ENCODE data around the gene NUCKS1.
A peak's percentile ranks its signal among the peaks of the same experiment; 100 is the strongest.

The NUCKS1 gene

DNA sequence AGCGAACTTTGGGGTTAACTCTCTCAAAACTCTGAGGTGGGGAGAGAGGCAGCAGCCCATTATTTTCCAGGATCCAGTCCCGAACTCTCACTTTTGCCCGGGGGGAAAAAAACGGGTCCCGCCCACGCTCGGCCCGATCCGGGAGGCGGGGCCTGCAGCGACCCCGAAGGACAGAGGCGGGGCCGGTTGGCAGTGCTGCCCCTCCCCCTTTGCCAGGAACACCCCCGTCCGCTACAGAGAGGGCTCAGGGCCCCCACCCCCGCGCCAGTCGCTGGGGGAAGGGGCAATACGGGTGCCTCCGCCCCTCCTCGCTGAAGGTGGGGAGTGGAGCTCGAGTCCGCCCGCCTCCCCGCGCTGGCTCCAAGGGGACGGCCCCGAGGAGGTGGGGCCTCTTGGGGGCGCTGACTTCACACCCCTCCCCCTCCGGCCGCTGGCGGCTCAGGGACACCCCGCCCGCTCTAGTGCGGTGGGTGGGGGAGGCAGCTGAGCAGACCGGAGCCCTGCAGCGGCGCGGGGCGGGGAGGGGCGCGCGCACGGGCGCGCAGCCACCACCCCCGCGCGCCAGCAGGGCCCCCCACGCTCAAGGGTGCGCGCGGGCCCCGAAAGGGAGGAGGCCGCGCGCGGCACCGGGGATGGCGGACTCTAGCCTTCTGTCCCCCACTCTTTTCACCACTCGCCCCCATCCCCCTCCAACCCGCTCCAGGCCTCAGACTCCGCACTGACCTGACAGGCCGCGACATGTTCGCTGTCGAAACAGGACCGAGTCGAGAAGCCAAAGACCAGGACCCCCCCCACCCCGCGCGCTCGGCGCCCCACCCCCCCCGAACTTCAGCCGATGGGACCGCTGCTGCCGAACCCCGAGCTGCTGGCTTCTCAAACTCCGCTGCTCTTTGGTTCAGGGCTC lies 496 bp downstream of the NUCKS1 start:
- peak overlapping the region; percentile 80 for H3K4me3 ChIP-seq (ENCODE audit: control insufficient read depth, low read depth, low read length)
- peak; percentile 74 for DNase-seq (ENCODE audit: low read depth)
- no peak for TF ChIP-seq CTCF (IDR thresholded peaks at IDR 0.05; ENCODE audit: control insufficient read depth, insufficient read depth, low read depth, low read length, missing control alignments)

GRCh38 chr1:205748403-205749233 lies 1.4 kb downstream of the NUCKS1 start:
- peak; percentile 38 for DNase-seq (ENCODE audit: low read depth)
- peak overlapping the region; percentile 80 for H3K4me3 ChIP-seq (ENCODE audit: control insufficient read depth, low read depth, low read length)

GRCh38 chr1:205746757-205747412 lies 3.1 kb downstream of the NUCKS1 start:
- DNase-seq (ENCODE audit: low read depth), result no peak
- H3K4me3 ChIP-seq (ENCODE audit: control insufficient read depth, low read depth, low read length), result no peak overlapping the region; the same call in 1 of the 2 replicates
- no peak for TF ChIP-seq CTCF (IDR thresholded peaks at IDR 0.05; ENCODE audit: control insufficient read depth, insufficient read depth, low read depth, low read length, missing control alignments)

More at GRCh38 chr1:205748403-205749233, 1.4 kb downstream of the NUCKS1 start:
- TF ChIP-seq CTCF (IDR thresholded peaks at IDR 0.05; ENCODE audit: control insufficient read depth, insufficient read depth, low read depth, low read length, missing control alignments), result no peak

DNA sequence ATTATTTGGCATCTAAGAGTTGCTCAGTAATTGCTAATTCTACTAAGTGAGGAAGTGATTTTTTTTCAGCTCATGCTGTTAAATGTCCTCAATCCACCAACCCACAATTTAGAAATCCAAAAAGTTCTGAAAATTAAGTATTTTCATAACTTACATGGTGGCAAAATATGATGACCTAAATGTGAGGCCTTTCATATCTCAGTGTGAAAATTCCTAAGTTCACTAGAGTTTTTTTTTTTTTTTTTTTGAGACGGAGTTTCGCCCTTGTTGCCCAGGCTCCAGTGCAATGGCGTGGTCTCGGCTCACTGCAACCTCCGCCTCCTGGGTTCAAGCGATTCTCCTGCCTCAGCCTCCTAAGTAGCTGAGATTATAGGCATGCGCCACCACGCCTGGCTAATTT lies 5.6 kb downstream of the NUCKS1 start:
- DNase-seq (ENCODE audit: low read depth), result no peak
- TF ChIP-seq CTCF (IDR thresholded peaks at IDR 0.05; ENCODE audit: control insufficient read depth, insufficient read depth, low read depth, low read length, missing control alignments), result no peak
- no peak overlapping the region for H3K4me3 ChIP-seq (ENCODE audit: control insufficient read depth, low read depth, low read length)

DNA sequence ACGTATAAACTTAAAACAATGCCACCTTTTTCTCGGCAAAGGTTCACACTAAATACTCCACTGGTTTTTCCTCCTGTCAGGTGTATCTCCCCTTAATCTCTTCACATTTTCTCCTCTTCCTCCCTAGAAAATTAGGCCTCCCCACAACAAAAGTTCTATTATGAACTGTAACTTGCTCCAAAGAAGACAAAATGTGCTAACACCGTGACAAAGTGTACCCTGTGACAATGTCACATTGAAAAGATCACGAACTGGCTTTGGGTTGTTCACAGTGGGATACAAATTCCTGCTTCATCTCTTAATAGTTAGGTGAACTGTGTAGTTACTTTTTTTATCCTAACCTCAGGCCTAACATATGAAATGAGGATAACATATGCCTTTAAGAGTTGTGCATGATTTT lies 6.0 kb downstream of the NUCKS1 start:
- no peak for DNase-seq (ENCODE audit: low read depth)
- no peak for TF ChIP-seq CTCF (IDR thresholded peaks at IDR 0.05; ENCODE audit: control insufficient read depth, insufficient read depth, low read depth, low read length, missing control alignments)
- no peak overlapping the region for H3K4me3 ChIP-seq (ENCODE audit: control insufficient read depth, low read depth, low read length)

- TF ChIP-seq CTCF (IDR thresholded peaks at IDR 0.05; ENCODE audit: control insufficient read depth, insufficient read depth, low read depth, low read length, missing control alignments), result no peak
- H3K4me3 ChIP-seq (ENCODE audit: control insufficient read depth, low read depth, low read length), result no peak overlapping the region
- DNase-seq (ENCODE audit: low read depth), result no peak
Observed at GRCh38 chr1:205741681-205742080, 8.3 kb downstream of the NUCKS1 start.
